ENCODE results near the gene TMEM88.

GRCh38 chr17:7848739-7849129 is 6.1 kb upstream of the TMEM88 start:
- TF ChIP-seq CTCF (IDR thresholded peaks at IDR 0.05; ENCODE audit: poor library complexity, severe bottlenecking) (no peak), POLR2AphosphoS5 (IDR thresholded peaks at IDR 0.05) (no peak), RAD21 (conservative IDR thresholded peaks at IDR 0.05) (no peak), EP300 (conservative IDR thresholded peaks at IDR 0.05; ENCODE audit: poor library complexity, severe bottlenecking) (no peak), EZH2 (IDR thresholded peaks at IDR 0.05; ENCODE audit: borderline replicate concordance, insufficient read depth, low read length, poor library complexity, severe bottlenecking) (no peak), TAF1 (IDR thresholded peaks at IDR 0.05; ENCODE audit: low read depth) (no peak), SMC3 (conservative IDR thresholded peaks at IDR 0.05; ENCODE audit: poor library complexity) (no peak)
- TF ChIP-seq, protein P1, sequence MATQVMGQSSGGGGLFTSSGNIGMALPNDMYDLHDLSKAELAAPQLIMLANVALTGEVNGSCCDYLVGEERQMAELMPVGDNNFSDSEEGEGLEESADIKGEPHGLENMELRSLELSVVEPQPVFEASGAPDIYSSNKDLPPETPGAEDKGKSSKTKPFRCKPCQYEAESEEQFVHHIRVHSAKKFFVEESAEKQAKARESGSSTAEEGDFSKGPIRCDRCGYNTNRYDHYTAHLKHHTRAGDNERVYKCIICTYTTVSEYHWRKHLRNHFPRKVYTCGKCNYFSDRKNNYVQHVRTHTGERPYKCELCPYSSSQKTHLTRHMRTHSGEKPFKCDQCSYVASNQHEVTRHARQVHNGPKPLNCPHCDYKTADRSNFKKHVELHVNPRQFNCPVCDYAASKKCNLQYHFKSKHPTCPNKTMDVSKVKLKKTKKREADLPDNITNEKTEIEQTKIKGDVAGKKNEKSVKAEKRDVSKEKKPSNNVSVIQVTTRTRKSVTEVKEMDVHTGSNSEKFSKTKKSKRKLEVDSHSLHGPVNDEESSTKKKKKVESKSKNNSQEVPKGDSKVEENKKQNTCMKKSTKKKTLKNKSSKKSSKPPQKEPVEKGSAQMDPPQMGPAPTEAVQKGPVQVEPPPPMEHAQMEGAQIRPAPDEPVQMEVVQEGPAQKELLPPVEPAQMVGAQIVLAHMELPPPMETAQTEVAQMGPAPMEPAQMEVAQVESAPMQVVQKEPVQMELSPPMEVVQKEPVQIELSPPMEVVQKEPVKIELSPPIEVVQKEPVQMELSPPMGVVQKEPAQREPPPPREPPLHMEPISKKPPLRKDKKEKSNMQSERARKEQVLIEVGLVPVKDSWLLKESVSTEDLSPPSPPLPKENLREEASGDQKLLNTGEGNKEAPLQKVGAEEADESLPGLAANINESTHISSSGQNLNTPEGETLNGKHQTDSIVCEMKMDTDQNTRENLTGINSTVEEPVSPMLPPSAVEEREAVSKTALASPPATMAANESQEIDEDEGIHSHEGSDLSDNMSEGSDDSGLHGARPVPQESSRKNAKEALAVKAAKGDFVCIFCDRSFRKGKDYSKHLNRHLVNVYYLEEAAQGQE (IDR thresholded peaks at IDR 0.05; ENCODE audit: borderline replicate concordance), result no peak

Data from neural cell (in vitro differentiated cells).